Measurements from ENCODE around the gene LOXL3. TPM values are rescaled to one million over a fixed set of nuclear protein-coding genes. Genes with fewer than 3 reads are reported as not detected.

Gene LOXL3
- total and polyA plus RNA-seq, 2 donors from 2014 or later: 2.4 to 9.7 TPM

DNA sequence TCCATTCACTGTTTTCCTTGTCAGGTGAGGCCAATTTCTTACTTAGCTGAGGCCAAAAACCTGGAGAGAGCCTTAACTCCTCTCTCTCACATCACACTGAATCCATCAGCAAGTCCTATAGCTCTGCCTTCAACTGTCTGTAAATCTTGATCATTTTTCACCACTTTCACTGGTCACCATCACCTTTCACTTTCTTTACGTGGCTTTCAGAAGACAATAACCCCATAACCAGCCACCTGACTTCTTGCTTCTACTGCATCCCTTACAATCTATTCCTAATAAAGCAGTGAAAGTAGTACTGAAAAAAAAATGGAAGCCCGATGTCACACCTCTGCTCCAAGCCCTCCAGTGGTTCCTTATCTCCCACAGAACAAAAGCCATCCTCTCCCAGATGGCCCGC, 7.7 kb downstream of the LOXL3 start:
- no peak for FAIRE-seq
- no peak overlapping the region for H3K4me3 ChIP-seq (ENCODE audit: low read length in 3 of 3)
- no peaks in the 10 kb centered on the region for H3K27me3 ChIP-seq (ENCODE audit: control insufficient read depth, insufficient read depth, low read length)
- intact Hi-C loops (cut with DNase I): no loop called here
- H3K36me3 ChIP-seq (ENCODE audit: control insufficient read depth in 2 of 3, insufficient read depth in 3 of 3, low read length in 3 of 3): no peaks in the 10 kb centered on the region
- H3K9me3 ChIP-seq (ENCODE audit: control insufficient read depth in 2 of 3, insufficient read depth in 1 of 3, low read length in 3 of 3): no peaks in the 10 kb centered on the region
- DNase-seq: no peak
- no peak overlapping the region for H3K27ac ChIP-seq (ENCODE audit: low read depth in 2 of 2, low read length in 2 of 2)
- no peak overlapping the region for H3K9ac ChIP-seq (ENCODE audit: low read length in 3 of 3)
- H3K4me1 ChIP-seq (ENCODE audit: control insufficient read depth in 2 of 3, insufficient read depth in 2 of 3, low read depth in 1 of 3, low read length in 3 of 3): peaks cover 0 to 4% (median 0%) of the 10 kb centered on the region in 3 donors
- TF ChIP-seq, protein P1, sequence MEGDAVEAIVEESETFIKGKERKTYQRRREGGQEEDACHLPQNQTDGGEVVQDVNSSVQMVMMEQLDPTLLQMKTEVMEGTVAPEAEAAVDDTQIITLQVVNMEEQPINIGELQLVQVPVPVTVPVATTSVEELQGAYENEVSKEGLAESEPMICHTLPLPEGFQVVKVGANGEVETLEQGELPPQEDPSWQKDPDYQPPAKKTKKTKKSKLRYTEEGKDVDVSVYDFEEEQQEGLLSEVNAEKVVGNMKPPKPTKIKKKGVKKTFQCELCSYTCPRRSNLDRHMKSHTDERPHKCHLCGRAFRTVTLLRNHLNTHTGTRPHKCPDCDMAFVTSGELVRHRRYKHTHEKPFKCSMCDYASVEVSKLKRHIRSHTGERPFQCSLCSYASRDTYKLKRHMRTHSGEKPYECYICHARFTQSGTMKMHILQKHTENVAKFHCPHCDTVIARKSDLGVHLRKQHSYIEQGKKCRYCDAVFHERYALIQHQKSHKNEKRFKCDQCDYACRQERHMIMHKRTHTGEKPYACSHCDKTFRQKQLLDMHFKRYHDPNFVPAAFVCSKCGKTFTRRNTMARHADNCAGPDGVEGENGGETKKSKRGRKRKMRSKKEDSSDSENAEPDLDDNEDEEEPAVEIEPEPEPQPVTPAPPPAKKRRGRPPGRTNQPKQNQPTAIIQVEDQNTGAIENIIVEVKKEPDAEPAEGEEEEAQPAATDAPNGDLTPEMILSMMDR (IDR thresholded peaks at IDR 0.05; ENCODE audit: borderline replicate concordance, extremely low read depth, insufficient read depth): no peak

DNA sequence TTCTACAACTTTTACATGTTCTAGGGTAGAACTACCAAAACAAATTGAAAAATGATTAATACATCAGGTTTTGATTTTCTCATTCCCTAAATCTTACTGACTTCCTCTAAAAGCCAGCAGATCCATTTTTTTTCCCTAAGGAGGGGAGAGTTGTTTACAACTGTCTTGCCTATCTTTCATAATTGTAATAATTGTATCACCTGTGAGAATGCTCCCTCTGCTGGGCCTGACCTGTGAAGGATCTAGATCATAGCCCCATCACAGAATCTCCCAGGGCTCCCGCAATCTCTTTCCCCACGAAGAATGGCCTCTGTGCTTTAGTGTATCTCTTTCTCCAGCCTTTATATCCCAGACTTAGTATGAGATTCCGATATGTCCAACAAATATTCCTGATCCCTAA, 9.1 kb downstream of the LOXL3 start:
- no peaks in the 10 kb centered on the region for H3K9me3 ChIP-seq (ENCODE audit: control insufficient read depth in 2 of 3, insufficient read depth in 1 of 3, low read length in 3 of 3)
- no peaks in the 10 kb centered on the region for H3K36me3 ChIP-seq (ENCODE audit: control insufficient read depth in 2 of 3, insufficient read depth in 3 of 3, low read length in 3 of 3)
- no peak overlapping the region for H3K9ac ChIP-seq (ENCODE audit: low read length in 3 of 3)
- TF ChIP-seq, protein P1 (IDR thresholded peaks at IDR 0.05; ENCODE audit: borderline replicate concordance, extremely low read depth, insufficient read depth): no peak
- H3K4me3 ChIP-seq (ENCODE audit: low read length in 3 of 3): no peak overlapping the region
- intact Hi-C loops (cut with DNase I): no loop called here
- no peak for DNase-seq
- H3K27me3 ChIP-seq (ENCODE audit: control insufficient read depth, insufficient read depth, low read length): no peaks in the 10 kb centered on the region
- H3K27ac ChIP-seq (ENCODE audit: low read depth in 2 of 2, low read length in 2 of 2): no peak overlapping the region
- FAIRE-seq: no peak
- peaks cover 0 to 4% (median 0%) of the 10 kb centered on the region in 3 donors for H3K4me1 ChIP-seq (ENCODE audit: control insufficient read depth in 2 of 3, insufficient read depth in 2 of 3, low read depth in 1 of 3, low read length in 3 of 3)

DNA sequence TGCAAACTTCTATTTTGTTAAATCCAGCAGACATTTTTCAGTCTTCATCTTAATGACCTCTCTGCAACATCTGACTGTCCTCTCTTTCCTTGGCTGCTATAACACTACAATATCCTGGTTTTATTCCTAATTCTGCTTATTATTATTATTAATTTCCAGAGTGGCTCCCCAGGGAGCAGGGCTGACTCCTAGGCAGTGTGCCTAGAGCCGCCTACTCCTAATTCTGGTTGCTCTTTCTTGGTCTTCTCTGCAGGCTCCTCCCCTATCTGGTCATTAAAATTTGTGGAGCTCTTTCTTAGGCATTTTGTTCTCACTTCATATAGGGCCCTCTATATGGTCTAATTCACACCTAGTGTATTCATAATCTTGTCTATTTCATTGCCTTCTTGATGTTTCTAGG, 10.8 kb downstream of the LOXL3 start:
- FAIRE-seq (no peak), DNase-seq (no peak)
- TF ChIP-seq, protein P1 (IDR thresholded peaks at IDR 0.05; ENCODE audit: borderline replicate concordance, extremely low read depth, insufficient read depth): no peak
- H3K9me3 ChIP-seq (ENCODE audit: control insufficient read depth in 2 of 3, insufficient read depth in 1 of 3, low read length in 3 of 3): no peaks in the 10 kb centered on the region
- no peaks in the 10 kb centered on the region for H3K4me1 ChIP-seq (ENCODE audit: control insufficient read depth in 2 of 3, insufficient read depth in 2 of 3, low read depth in 1 of 3, low read length in 3 of 3)
- intact Hi-C loops (cut with DNase I): no loop called here
- H3K36me3 ChIP-seq (ENCODE audit: control insufficient read depth in 2 of 3, insufficient read depth in 3 of 3, low read length in 3 of 3): no peaks in the 10 kb centered on the region
- no peak overlapping the region for H3K4me3 ChIP-seq (ENCODE audit: low read length in 3 of 3)
- H3K27ac ChIP-seq (ENCODE audit: low read depth in 2 of 2, low read length in 2 of 2): no peak overlapping the region
- no peak overlapping the region for H3K9ac ChIP-seq (ENCODE audit: low read length in 3 of 3)
- H3K27me3 ChIP-seq (ENCODE audit: control insufficient read depth, insufficient read depth, low read length): no peaks in the 10 kb centered on the region

DNA sequence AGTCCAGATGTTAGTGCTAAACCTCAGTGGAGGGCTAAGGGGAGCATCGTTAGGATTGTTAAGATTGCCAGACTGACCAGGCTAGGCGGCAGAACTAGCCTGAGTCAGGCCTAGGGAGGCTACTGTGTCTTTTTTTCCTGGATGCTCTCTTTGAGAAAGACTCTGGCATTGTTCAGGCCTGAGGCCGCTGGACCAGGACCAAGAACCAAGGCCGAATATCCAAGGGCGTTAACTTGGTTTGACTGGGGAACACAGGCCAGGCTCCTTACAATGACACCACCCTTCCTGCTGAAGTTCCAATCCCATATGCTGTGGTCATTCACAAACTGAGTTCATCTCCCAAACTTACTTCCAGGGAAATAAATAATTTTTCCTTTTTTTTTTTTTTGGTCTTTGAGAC, 13.5 kb downstream of the LOXL3 start:
- no peaks in the 10 kb centered on the region for H3K36me3 ChIP-seq (ENCODE audit: control insufficient read depth in 2 of 3, insufficient read depth in 3 of 3, low read length in 3 of 3)
- no peak overlapping the region for H3K9ac ChIP-seq (ENCODE audit: low read length in 3 of 3)
- no peaks in the 10 kb centered on the region for H3K4me1 ChIP-seq (ENCODE audit: control insufficient read depth in 2 of 3, insufficient read depth in 2 of 3, low read depth in 1 of 3, low read length in 3 of 3)
- no peaks in the 10 kb centered on the region for H3K27me3 ChIP-seq (ENCODE audit: control insufficient read depth, insufficient read depth, low read length)
- H3K27ac ChIP-seq (ENCODE audit: low read depth in 2 of 2, low read length in 2 of 2): no peak overlapping the region
- no peaks in the 10 kb centered on the region for H3K9me3 ChIP-seq (ENCODE audit: control insufficient read depth in 2 of 3, insufficient read depth in 1 of 3, low read length in 3 of 3)
- intact Hi-C loops (cut with DNase I): no loop called here
- no peak for FAIRE-seq
- DNase-seq: no peak
- TF ChIP-seq, protein P1 (IDR thresholded peaks at IDR 0.05; ENCODE audit: borderline replicate concordance, extremely low read depth, insufficient read depth): no peak
- H3K4me3 ChIP-seq (ENCODE audit: low read length in 3 of 3): no peak overlapping the region

Data from kidney (tissue), 14 donors.